MM.1S (cell line): Measurements from ENCODE around the gene DCTN1.

Experiments used
- DNase-seq: peaks from one replicate; pipeline ENCODE4 v3.0.0-alpha.2; 2015
- H2AFZ ChIP-seq: fragments of 300-600 bp; sonication (generic); 2 replicates; pipeline ENCODE4 v1.6.0; 2016; ENCODE audit warnings: antibody characterized with exemption, low read length
- H3F3A ChIP-seq: fragments of 300-600 bp; sonication (generic); 2 replicates; pipeline ENCODE4 v1.6.1; 2016; ENCODE audit warnings: mild to moderate bottlenecking, antibody characterized with exemption, low read length, moderate library complexity, mixed read lengths; ENCODE audit not compliant: insufficient read depth
- H3K27ac ChIP-seq: fragments of 300-600 bp; sonication (generic); 2 replicates; pipeline ENCODE4 v1.5.1; 2016; ENCODE audit warnings: mild to moderate bottlenecking, low read length
- H3K27me3 ChIP-seq: fragments of 300-600 bp; sonication (generic); replicated peaks from 2 replicates; pipeline ENCODE4 v1.6.0; 2016; ENCODE audit warnings: low read length; ENCODE audit not compliant: insufficient read depth
- H3K36me3 ChIP-seq: fragments of 300-600 bp; sonication (generic); replicated peaks from 2 replicates; pipeline ENCODE4 v1.6.1; 2016; ENCODE audit warnings: mild to moderate bottlenecking, low read length, mixed read lengths; ENCODE audit not compliant: insufficient read depth
- H3K4me1 ChIP-seq: fragments of 300-600 bp; sonication (generic); 2 replicates; pipeline ENCODE4 v1.6.1; 2016; ENCODE audit warnings: low read length, mixed read lengths
- H3K4me2 ChIP-seq: fragments of 300-600 bp; sonication (generic); 2 replicates; pipeline ENCODE4 v1.6.0; 2016; ENCODE audit warnings: low read depth, low read length
- H3K4me3 ChIP-seq: fragments of 300-600 bp; sonication (generic); 2 replicates; pipeline ENCODE4 v1.5.1; 2016; ENCODE audit warnings: low read length, mixed read lengths
- H3K79me2 ChIP-seq: fragments of 300-600 bp; sonication (generic); 2 replicates; pipeline ENCODE4 v1.6.1; 2016; ENCODE audit warnings: mixed run types, low read length, mixed read lengths
- H3K9ac ChIP-seq: fragments of 300-600 bp; sonication (generic); 2 replicates; pipeline ENCODE4 v1.6.1; 2016; ENCODE audit warnings: low read length, mixed read lengths
- H3K9me2 ChIP-seq: fragments of 300-600 bp; sonication (generic); replicated peaks from 2 replicates; pipeline ENCODE4 v1.6.1; 2016; ENCODE audit warnings: mild to moderate bottlenecking, low read length, mixed read lengths; ENCODE audit not compliant: insufficient read depth
- H3K9me3 ChIP-seq: fragments of 300-600 bp; sonication (generic); replicated peaks from 2 replicates; pipeline ENCODE4 v1.6.1; 2016; ENCODE audit warnings: mild to moderate bottlenecking, low read length, mixed read lengths; ENCODE audit not compliant: insufficient read depth
- H4K20me1 ChIP-seq: fragments of 300-600 bp; sonication (generic); 2 replicates; pipeline ENCODE4 v1.6.1; 2016; ENCODE audit warnings: mild to moderate bottlenecking, low read length, moderate library complexity, mixed read lengths; ENCODE audit not compliant: insufficient read depth
- EZH2 ChIP-seq: fragments of 300-600 bp; sonication (generic); optimal IDR thresholded peaks from 2 replicates; pipeline ENCODE3; 2017; ENCODE audit warnings: low read depth, mild to moderate bottlenecking, antibody characterized with exemption, low read length, mixed read lengths
- EZH2phosphoT487 ChIP-seq: fragments of 300-600 bp; sonication (generic); IDR thresholded peaks from 2 replicates; pipeline ENCODE4 v1.6.1; 2018; ENCODE audit warnings: antibody characterized with exemption, low read length
- TF ChIP-seq, protein P1 (sequence below): fragments of 300-600 bp; sonication (generic); IDR thresholded peaks from 2 replicates; pipeline ENCODE4 v1.5.1; 2016; ENCODE audit warnings: antibody characterized with exemption, low read length, mixed read lengths

Gene DCTN1

DNA sequence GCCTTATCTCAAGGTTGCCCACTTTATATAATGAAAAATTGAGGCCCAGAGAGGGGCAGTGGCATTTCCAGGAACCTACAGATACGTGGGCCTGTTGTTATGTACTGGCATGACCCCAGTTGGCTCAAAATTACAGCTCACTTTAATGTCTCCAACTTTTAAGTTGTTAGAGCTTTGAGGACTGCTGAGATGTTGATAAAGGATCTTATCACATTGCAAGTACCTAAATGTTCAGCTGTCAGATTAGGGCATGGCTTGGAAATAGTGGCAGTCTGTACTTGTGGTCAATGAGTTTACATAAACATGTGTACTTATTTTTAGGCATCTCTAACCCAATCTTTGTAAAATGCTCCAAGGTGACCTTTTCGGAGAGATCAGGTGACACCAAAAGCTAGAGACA, 51.5 kb downstream of the DCTN1 start:
- H3K4me2 ChIP-seq, result no peak overlapping the region
- H3K9me3 ChIP-seq, result no peaks in the 10 kb centered on the region
- H3K27me3 ChIP-seq, result no peaks in the 10 kb centered on the region
- no peak overlapping the region for H3K27ac ChIP-seq
- H3K36me3 ChIP-seq, result no peaks in the 10 kb centered on the region
- H3K4me3 ChIP-seq, result no peak overlapping the region
- no peaks in the 10 kb centered on the region for H3F3A ChIP-seq
- no peak overlapping the region for H3K9ac ChIP-seq
- TF ChIP-seq EZH2phosphoT487, result no peak
- TF ChIP-seq, protein P1, sequence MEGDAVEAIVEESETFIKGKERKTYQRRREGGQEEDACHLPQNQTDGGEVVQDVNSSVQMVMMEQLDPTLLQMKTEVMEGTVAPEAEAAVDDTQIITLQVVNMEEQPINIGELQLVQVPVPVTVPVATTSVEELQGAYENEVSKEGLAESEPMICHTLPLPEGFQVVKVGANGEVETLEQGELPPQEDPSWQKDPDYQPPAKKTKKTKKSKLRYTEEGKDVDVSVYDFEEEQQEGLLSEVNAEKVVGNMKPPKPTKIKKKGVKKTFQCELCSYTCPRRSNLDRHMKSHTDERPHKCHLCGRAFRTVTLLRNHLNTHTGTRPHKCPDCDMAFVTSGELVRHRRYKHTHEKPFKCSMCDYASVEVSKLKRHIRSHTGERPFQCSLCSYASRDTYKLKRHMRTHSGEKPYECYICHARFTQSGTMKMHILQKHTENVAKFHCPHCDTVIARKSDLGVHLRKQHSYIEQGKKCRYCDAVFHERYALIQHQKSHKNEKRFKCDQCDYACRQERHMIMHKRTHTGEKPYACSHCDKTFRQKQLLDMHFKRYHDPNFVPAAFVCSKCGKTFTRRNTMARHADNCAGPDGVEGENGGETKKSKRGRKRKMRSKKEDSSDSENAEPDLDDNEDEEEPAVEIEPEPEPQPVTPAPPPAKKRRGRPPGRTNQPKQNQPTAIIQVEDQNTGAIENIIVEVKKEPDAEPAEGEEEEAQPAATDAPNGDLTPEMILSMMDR, result no peak
- no peak for TF ChIP-seq EZH2
- no peaks in the 10 kb centered on the region for H3K79me2 ChIP-seq
- H3K9me2 ChIP-seq, result no peaks in the 10 kb centered on the region
- H3K4me1 ChIP-seq, result no peaks in the 10 kb centered on the region; the same call in 1 of the 2 replicates
- no peaks in the 10 kb centered on the region for H4K20me1 ChIP-seq
- peak; percentile 20 for DNase-seq
- H2AFZ ChIP-seq, result no peak overlapping the region

DNA sequence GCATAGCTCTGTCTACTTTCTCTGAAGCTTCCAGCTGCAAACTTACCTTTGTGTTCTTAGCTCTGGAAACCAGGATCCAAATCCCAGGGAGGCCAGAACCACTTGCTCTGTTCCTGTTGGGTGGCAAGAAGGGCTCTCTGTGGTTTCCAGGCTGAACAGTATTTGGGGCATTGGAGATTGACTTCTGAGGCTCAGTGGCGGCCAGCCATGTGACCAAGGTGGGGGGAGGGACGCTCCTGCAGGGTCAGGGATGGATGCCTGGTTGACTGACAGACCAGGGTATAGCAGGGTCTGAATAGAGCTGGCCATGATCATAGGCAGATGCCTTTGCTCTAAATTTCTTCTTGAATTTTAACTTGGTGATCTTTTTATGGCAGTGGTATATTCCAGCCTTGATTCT, 52.0 kb downstream of the DCTN1 start:
- no peaks in the 10 kb centered on the region for H3K27me3 ChIP-seq
- DNase-seq, result no peak
- no peak overlapping the region for H3K27ac ChIP-seq
- H3K9me3 ChIP-seq, result no peaks in the 10 kb centered on the region
- H3K4me2 ChIP-seq, result no peak overlapping the region
- H3K79me2 ChIP-seq, result no peaks in the 10 kb centered on the region
- TF ChIP-seq, protein P1, result no peak
- TF ChIP-seq EZH2, result no peak
- TF ChIP-seq EZH2phosphoT487, result no peak
- no peak overlapping the region for H3K9ac ChIP-seq
- no peaks in the 10 kb centered on the region for H4K20me1 ChIP-seq
- H3K36me3 ChIP-seq, result no peaks in the 10 kb centered on the region
- H3K4me3 ChIP-seq, result no peak overlapping the region
- H3K4me1 ChIP-seq, result no peaks in the 10 kb centered on the region; the same call in 1 of the 2 replicates
- no peaks in the 10 kb centered on the region for H3K9me2 ChIP-seq
- H3F3A ChIP-seq, result no peaks in the 10 kb centered on the region
- no peak overlapping the region for H2AFZ ChIP-seq

DNA sequence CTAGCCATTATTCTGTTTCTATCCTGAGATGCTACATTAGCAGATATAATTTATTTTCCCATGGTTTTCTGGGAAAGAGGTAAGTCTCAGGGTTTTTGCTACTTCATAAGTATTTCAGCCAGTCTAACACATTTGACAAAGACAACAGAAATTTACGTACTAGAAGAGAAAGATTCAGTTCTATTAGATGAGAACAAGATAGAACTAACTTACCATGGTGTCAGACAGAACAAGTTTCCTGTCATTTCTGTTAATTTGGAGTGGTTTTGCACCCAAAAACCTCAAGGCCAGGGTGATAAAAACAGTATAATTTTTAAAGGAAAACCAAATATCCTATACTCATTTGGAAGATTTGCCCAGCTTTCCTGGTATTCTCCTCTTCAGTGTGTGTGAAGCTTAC, 52.5 kb downstream of the DCTN1 start:
- no peaks in the 10 kb centered on the region for H3K79me2 ChIP-seq
- no peak overlapping the region for H3K9ac ChIP-seq
- TF ChIP-seq EZH2 (no peak), EZH2phosphoT487 (no peak)
- TF ChIP-seq, protein P1, result no peak
- no peaks in the 10 kb centered on the region for H3K27me3 ChIP-seq
- no peak overlapping the region for H3K27ac ChIP-seq
- no peak for DNase-seq
- no peak overlapping the region for H2AFZ ChIP-seq
- H3K9me2 ChIP-seq, result no peaks in the 10 kb centered on the region
- H3F3A ChIP-seq, result no peaks in the 10 kb centered on the region
- H3K4me2 ChIP-seq, result no peak overlapping the region
- H3K4me3 ChIP-seq, result no peak overlapping the region
- H3K9me3 ChIP-seq, result no peaks in the 10 kb centered on the region
- no peaks in the 10 kb centered on the region; the same call in 1 of the 2 replicates for H3K4me1 ChIP-seq
- H3K36me3 ChIP-seq, result no peaks in the 10 kb centered on the region
- H4K20me1 ChIP-seq, result no peaks in the 10 kb centered on the region
